ENCODE measurements around the gene PITPNC1.

The PITPNC1 gene

DNA sequence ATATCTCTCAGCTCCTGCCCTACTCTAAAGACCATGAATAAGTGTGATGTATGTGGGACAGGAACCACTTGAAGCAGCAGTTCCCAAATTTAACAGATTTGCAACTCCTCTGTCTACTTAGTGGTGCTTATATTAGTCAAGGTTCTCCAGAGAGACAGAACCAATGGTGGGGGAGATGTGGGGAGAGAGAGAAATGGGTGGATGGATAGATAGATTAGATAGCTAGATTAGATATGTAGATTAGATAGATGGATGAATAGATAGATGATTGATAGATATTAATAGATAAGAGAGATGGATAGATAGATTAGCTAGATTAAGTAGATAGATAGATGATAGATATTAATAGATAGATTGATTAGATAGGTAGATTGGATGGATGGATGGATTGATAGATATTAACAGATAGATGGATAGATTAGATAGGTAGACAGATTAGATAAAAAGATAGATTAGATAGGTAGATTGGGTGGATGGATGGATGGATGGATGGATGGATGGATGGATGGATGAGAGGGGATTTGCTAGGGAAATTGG, 186.7 kb downstream of the PITPNC1 start:
- Histone ChIP-seq H3K4me2 (ENCODE audit: low read depth, low read length) (no peak overlapping the region), H3K4me1 (ENCODE audit: low read length) (no peaks in the 10 kb centered on the region), H3K9ac (ENCODE audit: low read length) (no peak overlapping the region), H3K27me3 (replicated peaks; ENCODE audit: insufficient read depth, low read length) (no peaks in the 10 kb centered on the region), H3K79me2 (ENCODE audit: low read length) (no peaks in the 10 kb centered on the region), H3K4me3 (ENCODE audit: low read length) (no peak overlapping the region), H3F3A (ENCODE audit: insufficient read depth, low read length) (no peaks in the 10 kb centered on the region), H2AFZ (ENCODE audit: low read length) (no peak overlapping the region), H3K9me2 (replicated peaks; ENCODE audit: insufficient read depth, low read length) (no peaks in the 10 kb centered on the region), H3K9me3 (replicated peaks; ENCODE audit: insufficient read depth, low read length) (no peaks in the 10 kb centered on the region), H3K36me3 (replicated peaks; ENCODE audit: insufficient read depth, low read length) (no peaks in the 10 kb centered on the region), H3K27ac (ENCODE audit: low read length) (no peak overlapping the region), H4K20me1 (ENCODE audit: insufficient read depth, low read length) (no peaks in the 10 kb centered on the region)
- no peak for DNase-seq
- TF ChIP-seq EZH2phosphoT487 (IDR thresholded peaks at IDR 0.05; ENCODE audit: low read length), result no peak
- no peak for TF ChIP-seq EZH2 (optimal IDR thresholded peaks at IDR 0.05; ENCODE audit: low read depth, low read length)
- TF ChIP-seq, protein P1, sequence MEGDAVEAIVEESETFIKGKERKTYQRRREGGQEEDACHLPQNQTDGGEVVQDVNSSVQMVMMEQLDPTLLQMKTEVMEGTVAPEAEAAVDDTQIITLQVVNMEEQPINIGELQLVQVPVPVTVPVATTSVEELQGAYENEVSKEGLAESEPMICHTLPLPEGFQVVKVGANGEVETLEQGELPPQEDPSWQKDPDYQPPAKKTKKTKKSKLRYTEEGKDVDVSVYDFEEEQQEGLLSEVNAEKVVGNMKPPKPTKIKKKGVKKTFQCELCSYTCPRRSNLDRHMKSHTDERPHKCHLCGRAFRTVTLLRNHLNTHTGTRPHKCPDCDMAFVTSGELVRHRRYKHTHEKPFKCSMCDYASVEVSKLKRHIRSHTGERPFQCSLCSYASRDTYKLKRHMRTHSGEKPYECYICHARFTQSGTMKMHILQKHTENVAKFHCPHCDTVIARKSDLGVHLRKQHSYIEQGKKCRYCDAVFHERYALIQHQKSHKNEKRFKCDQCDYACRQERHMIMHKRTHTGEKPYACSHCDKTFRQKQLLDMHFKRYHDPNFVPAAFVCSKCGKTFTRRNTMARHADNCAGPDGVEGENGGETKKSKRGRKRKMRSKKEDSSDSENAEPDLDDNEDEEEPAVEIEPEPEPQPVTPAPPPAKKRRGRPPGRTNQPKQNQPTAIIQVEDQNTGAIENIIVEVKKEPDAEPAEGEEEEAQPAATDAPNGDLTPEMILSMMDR (IDR thresholded peaks at IDR 0.05; ENCODE audit: low read length), result no peak

DNA sequence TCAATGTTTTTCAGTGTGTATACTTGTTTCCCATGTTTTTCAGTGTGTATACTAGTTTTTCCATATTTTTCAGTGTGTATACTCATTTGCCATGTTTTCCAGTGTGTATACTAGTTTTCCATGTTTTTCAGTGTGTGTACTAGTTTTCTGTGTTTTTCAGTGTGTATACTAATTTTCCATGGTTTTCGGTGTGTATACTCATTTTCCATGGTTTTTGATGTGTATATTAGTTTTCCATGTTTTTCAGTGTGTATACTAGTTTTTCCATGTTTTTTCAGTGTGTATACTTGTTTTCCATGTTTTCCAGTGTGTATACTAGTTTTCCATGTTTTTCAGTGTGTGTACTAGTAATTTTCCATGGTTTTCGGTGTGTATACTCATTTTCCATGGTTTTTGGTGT, 188.0 kb downstream of the PITPNC1 start:
- Histone ChIP-seq H3K9me3 (replicated peaks; ENCODE audit: insufficient read depth, low read length) (no peaks in the 10 kb centered on the region), H3K4me3 (ENCODE audit: low read length) (no peak overlapping the region), H3K4me1 (ENCODE audit: low read length) (no peaks in the 10 kb centered on the region), H3F3A (ENCODE audit: insufficient read depth, low read length) (no peaks in the 10 kb centered on the region), H2AFZ (ENCODE audit: low read length) (no peak overlapping the region), H3K27me3 (replicated peaks; ENCODE audit: insufficient read depth, low read length) (no peaks in the 10 kb centered on the region), H3K9ac (ENCODE audit: low read length) (no peak overlapping the region), H4K20me1 (ENCODE audit: insufficient read depth, low read length) (no peaks in the 10 kb centered on the region), H3K27ac (ENCODE audit: low read length) (no peak overlapping the region), H3K79me2 (ENCODE audit: low read length) (no peaks in the 10 kb centered on the region), H3K36me3 (replicated peaks; ENCODE audit: insufficient read depth, low read length) (no peaks in the 10 kb centered on the region), H3K9me2 (replicated peaks; ENCODE audit: insufficient read depth, low read length) (no peaks in the 10 kb centered on the region), H3K4me2 (ENCODE audit: low read depth, low read length) (no peak overlapping the region)
- no peak for DNase-seq
- TF ChIP-seq, protein P1 (IDR thresholded peaks at IDR 0.05; ENCODE audit: low read length), result no peak
- TF ChIP-seq EZH2phosphoT487 (IDR thresholded peaks at IDR 0.05; ENCODE audit: low read length), result no peak
- TF ChIP-seq EZH2 (optimal IDR thresholded peaks at IDR 0.05; ENCODE audit: low read depth, low read length), result no peak

DNA sequence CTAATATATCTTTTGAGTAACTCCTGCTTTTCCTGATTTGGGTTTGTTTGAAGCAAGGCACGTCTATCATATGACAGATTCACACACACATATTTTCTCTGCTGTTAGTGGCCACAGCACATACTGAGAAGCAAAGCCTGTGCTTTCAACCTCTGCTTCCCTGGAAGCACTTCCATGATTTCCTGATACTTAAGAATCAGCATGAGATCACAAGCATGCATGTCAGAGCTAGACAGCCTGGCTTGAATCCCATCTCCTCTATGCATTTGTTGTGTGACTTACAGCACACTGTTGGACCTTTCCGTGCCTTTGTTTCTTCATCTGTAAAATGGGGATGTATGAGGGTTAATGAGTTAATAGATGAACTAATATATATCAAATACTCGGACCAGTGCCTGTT, 189.6 kb downstream of the PITPNC1 start:
- H4K20me1 ChIP-seq (ENCODE audit: insufficient read depth, low read length), result no peaks in the 10 kb centered on the region
- no peak for DNase-seq
- H3K9me2 ChIP-seq (replicated peaks; ENCODE audit: insufficient read depth, low read length), result no peaks in the 10 kb centered on the region
- no peaks in the 10 kb centered on the region for H3K79me2 ChIP-seq (ENCODE audit: low read length)
- H3K9me3 ChIP-seq (replicated peaks; ENCODE audit: insufficient read depth, low read length), result no peaks in the 10 kb centered on the region
- H3F3A ChIP-seq (ENCODE audit: insufficient read depth, low read length), result no peaks in the 10 kb centered on the region
- H3K27ac ChIP-seq (ENCODE audit: low read length), result no peak overlapping the region
- no peaks in the 10 kb centered on the region for H3K36me3 ChIP-seq (replicated peaks; ENCODE audit: insufficient read depth, low read length)
- no peaks in the 10 kb centered on the region for H3K27me3 ChIP-seq (replicated peaks; ENCODE audit: insufficient read depth, low read length)
- no peak overlapping the region for H3K4me3 ChIP-seq (ENCODE audit: low read length)
- no peak overlapping the region for H3K9ac ChIP-seq (ENCODE audit: low read length)
- no peak overlapping the region for H2AFZ ChIP-seq (ENCODE audit: low read length)
- TF ChIP-seq, protein P1 (IDR thresholded peaks at IDR 0.05; ENCODE audit: low read length), result no peak
- no peak for TF ChIP-seq EZH2 (optimal IDR thresholded peaks at IDR 0.05; ENCODE audit: low read depth, low read length)
- no peak for TF ChIP-seq EZH2phosphoT487 (IDR thresholded peaks at IDR 0.05; ENCODE audit: low read length)
- H3K4me2 ChIP-seq (ENCODE audit: low read depth, low read length), result no peak overlapping the region
- H3K4me1 ChIP-seq (ENCODE audit: low read length), result no peaks in the 10 kb centered on the region
